Left ventricle myocardium inferior (tissue), 1 donor: Measurements from ENCODE around the gene ZER1. TPM values are rescaled to one million over a fixed set of nuclear protein-coding genes. Genes with fewer than 3 reads are reported as not detected.
A peak's percentile ranks its signal among the peaks of the same experiment; 100 is the strongest.

Experiments
- DNase-seq: peaks from one replicate; pipeline ENCODE4 v3.0.0-alpha.2; 2020
- H3K27ac ChIP-seq: fragments of 200-600 bp; replicated peaks from 2 replicates; pipeline ENCODE4 v1.8.0; 2021
- H3K27me3 ChIP-seq: fragments of 200-600 bp; 2 replicates; pipeline ENCODE4 v1.8.0; 2021; ENCODE audit warnings: low read depth
- H3K36me3 ChIP-seq: fragments of 200-600 bp; 2 replicates; pipeline ENCODE4 v1.8.0; 2021
- H3K4me1 ChIP-seq: fragments of 200-600 bp; 2 replicates; pipeline ENCODE4 v1.8.0; 2021
- H3K4me3 ChIP-seq: fragments of 200-600 bp; 2 replicates; pipeline ENCODE4 v1.8.0; 2021; ENCODE audit warnings: mild to moderate bottlenecking, moderate library complexity
- H3K9me3 ChIP-seq: fragments of 200-600 bp; replicated peaks from 2 replicates; pipeline ENCODE4 v1.8.0; 2021
- CTCF ChIP-seq: fragments of 200-600 bp; IDR thresholded peaks from 2 replicates; pipeline ENCODE4 v1.8.0; 2021; ENCODE audit warnings: antibody characterized with exemption, mild to moderate bottlenecking, borderline replicate concordance
- intact Hi-C: fragments of 100-400 bp; cut with micrococcal nuclease; formaldehyde crosslinking; loops from one replicate; pipeline ENCODE4 v1.11.0; 2022
- total RNA-seq: library from RNA; stranded (reverse); fragmentation: NEBNext Ultra II Directional; extraction: Animal tissue kit (Norgen Biotek cat#: 25700); gene quantifications from one replicate; pipeline ENCODE4 v1.2.1, GENCODE V29; 2021
- donor health status: DM: no; HTN: yes; CAD: no; lungs with severe emphysema.

Gene ZER1
- total RNA-seq, 1 donor from 2014 or later = 61.6 TPM

- Histone ChIP-seq H3K4me3 (no peak overlapping the region), H3K9me3 (no peaks in the 10 kb centered on the region), H3K4me1 (peaks cover 5% of the 10 kb centered on the region), H3K27me3 (no peaks in the 10 kb centered on the region), H3K27ac (no peak overlapping the region), H3K36me3 (peaks cover 85% of the 10 kb centered on the region)
- intact Hi-C loops = no loop called here
- DNase-seq = no peak
- no peak for TF ChIP-seq CTCF
Measured at GRCh38 chr9:128792978-128793686, 21.4 kb upstream of the ZER1 start.

- intact Hi-C loops = no loop called here
- Histone ChIP-seq H3K27me3 (no peaks in the 10 kb centered on the region), H3K9me3 (no peaks in the 10 kb centered on the region), H3K36me3 (peaks cover 75% of the 10 kb centered on the region), H3K4me3 (no peak overlapping the region), H3K27ac (no peak overlapping the region), H3K4me1 (peaks cover 15% of the 10 kb centered on the region)
- TF ChIP-seq CTCF = no peak
- DNase-seq = no peak
Measured at GRCh38 chr9:128792134-128792533, 20.4 kb upstream of the ZER1 start.

GRCh38 chr9:128790536-128790935, 18.8 kb upstream of the ZER1 start:
- TF ChIP-seq CTCF = no peak
- intact Hi-C loops = no loop called here

DNA sequence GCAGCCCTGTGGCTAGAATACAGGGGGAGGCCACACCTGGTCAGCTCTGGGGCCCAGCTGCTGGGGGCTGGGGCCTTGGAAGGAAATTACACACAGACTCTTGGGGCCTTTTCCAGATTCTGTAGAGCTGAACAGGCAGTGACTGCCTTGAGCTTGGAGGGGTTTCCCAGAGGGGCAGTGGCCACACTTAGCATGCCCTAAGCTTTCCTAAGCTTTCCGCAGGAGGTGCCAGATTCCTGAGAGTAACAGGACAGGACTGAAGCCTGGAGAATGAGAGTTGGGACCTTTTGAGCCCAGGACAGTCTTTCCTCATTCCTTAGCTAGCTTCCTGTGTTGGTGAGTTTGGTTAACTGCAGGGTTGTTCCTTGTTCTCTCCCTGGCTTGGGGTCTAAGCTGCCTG, 16.7 kb upstream of the ZER1 start:
- intact Hi-C loops = no loop called here
- H3K27me3 ChIP-seq = no peaks in the 10 kb centered on the region
- peak overlapping the region; percentile 100 for H3K4me3 ChIP-seq
- peaks cover 43% of the 10 kb centered on the region for H3K36me3 ChIP-seq
- no peak for DNase-seq
- no peak for TF ChIP-seq CTCF
- H3K9me3 ChIP-seq = no peaks in the 10 kb centered on the region
- H3K4me1 ChIP-seq = peaks cover 21% of the 10 kb centered on the region
- H3K27ac ChIP-seq = no peak overlapping the region

More at GRCh38 chr9:128790536-128790935, 18.8 kb upstream of the ZER1 start:
- Histone ChIP-seq H3K9me3 (no peaks in the 10 kb centered on the region), H3K4me3 (no peak overlapping the region), H3K27ac (no peak overlapping the region), H3K36me3 (peaks cover 60% of the 10 kb centered on the region), H3K27me3 (no peaks in the 10 kb centered on the region), H3K4me1 (peaks cover 21% of the 10 kb centered on the region)
- no peak for DNase-seq

GRCh38 chr9:128787659-128788058, 15.9 kb upstream of the ZER1 start:
- Histone ChIP-seq H3K36me3 (peaks cover 35% of the 10 kb centered on the region), H3K27me3 (no peaks in the 10 kb centered on the region), H3K27ac (peak overlapping the region; percentile 94), H3K4me1 (peaks cover 21% of the 10 kb centered on the region), H3K4me3 (peak overlapping the region; percentile 100), H3K9me3 (no peaks in the 10 kb centered on the region)
- TF ChIP-seq CTCF = no peak
- no peak for DNase-seq
- intact Hi-C loops = no loop called here
